GM21381 (cell line): ENCODE measurements around the gene PWWP2B.

Source experiments
- ATAC-seq: cut with Tn5 transposase; IDR thresholded peaks from one replicate; pipeline ENCODE4 v1.9.1; 2021; ENCODE audit warnings: mild to moderate bottlenecking, moderate library complexity; ENCODE audit not compliant: unreplicated experiment

The PWWP2B gene

GRCh38 chr10:132465889-132466519 lies 69.0 kb downstream of the PWWP2B start:
- ATAC-seq = no peak

GRCh38 chr10:132466520-132467463 lies 69.8 kb downstream of the PWWP2B start:
- no peak for ATAC-seq
